Endodermal cell (in vitro differentiated cells): ENCODE measurements around the gene MAPK1. TPM values are rescaled to one million over a fixed set of nuclear protein-coding genes. Genes with fewer than 3 reads are reported as not detected.

Experiments used
- DNase-seq: peaks from one replicate; pipeline ENCODE4 v3.0.0-alpha.2; 2017
- H3K27ac ChIP-seq: 2 replicates; pipeline ENCODE4 v1.5.1; 2013; ENCODE audit warnings: mild to moderate bottlenecking, low read depth, low read length, moderate library complexity
- H3K27me3 ChIP-seq: 2 replicates; pipeline ENCODE4 v1.6.1; 2013; ENCODE audit warnings: mild to moderate bottlenecking, low read length, moderate library complexity; ENCODE audit not compliant: insufficient read depth, control insufficient read depth, poor library complexity, severe bottlenecking
- H3K36me3 ChIP-seq: 2 replicates; pipeline ENCODE4 v1.7.0; 2013; ENCODE audit warnings: mild to moderate bottlenecking, low read length, moderate library complexity; ENCODE audit not compliant: control insufficient read depth, insufficient read depth
- H3K4me1 ChIP-seq: one replicate; pipeline ENCODE4 v1.7.0; 2013; ENCODE audit warnings: low read length; ENCODE audit not compliant: control insufficient read depth, insufficient read depth
- H3K4me3 ChIP-seq: 2 replicates; pipeline ENCODE4 v1.5.1; 2013; ENCODE audit warnings: mild to moderate bottlenecking, low read length, moderate library complexity
- H3K9ac ChIP-seq: 2 replicates; pipeline ENCODE4 v1.6.1; 2013; ENCODE audit warnings: mild to moderate bottlenecking, low read length, moderate library complexity; ENCODE audit not compliant: poor library complexity, severe bottlenecking; ENCODE audit errors: extremely low read depth
- H3K9me3 ChIP-seq: 2 replicates; pipeline ENCODE4 v1.6.1; 2013; ENCODE audit warnings: mild to moderate bottlenecking, low read length, moderate library complexity; ENCODE audit not compliant: control insufficient read depth
- H3K27ac Mint-ChIP-seq: 2 replicates; pipeline ENCODE4 v1.8.0; 2020; ENCODE audit warnings: mixed read lengths
- H3K27me3 Mint-ChIP-seq: 2 replicates; pipeline ENCODE4 v1.8.0; 2021; ENCODE audit warnings: mild to moderate bottlenecking, mixed read lengths; ENCODE audit not compliant: insufficient read depth
- H3K36me3 Mint-ChIP-seq: 2 replicates; pipeline ENCODE4 v1.8.0; 2020; ENCODE audit warnings: low read depth, mixed read lengths
- H3K4me1 Mint-ChIP-seq: 2 replicates; pipeline ENCODE4 v1.8.0; 2020; ENCODE audit warnings: mixed read lengths
- H3K4me3 Mint-ChIP-seq: 2 replicates; pipeline ENCODE4 v1.8.0; 2020; ENCODE audit warnings: mild to moderate bottlenecking, moderate library complexity, mixed read lengths
- H3K9me3 Mint-ChIP-seq: 2 replicates; pipeline ENCODE4 v1.8.0; 2020; ENCODE audit warnings: mild to moderate bottlenecking, mixed read lengths
- WGBS, 2 experiments: methylation state at CpG; one replicate each; pipeline versions ENCODE4 v1.1.5 to v1.1.7; 2013; ENCODE audit warnings: missing lambda C conversion rate in 2 of 2, mixed read lengths in 1 of 2; ENCODE audit not compliant: insufficient coverage in 1 of 2, insufficient read length in 1 of 2; 5-methylcytosine and 5-hydroxymethylcytosine counted together
- total RNA-seq, 2 donors: library from RNA; stranded (reverse); fragmentation: NEBNext Ultra II Directional in 1 of 2; extraction: Animal tissue kit (Norgen Biotek cat#: 25700) in 1 of 2; gene quantifications; 2 replicates in 1 of 2; 3 replicates in 1 of 2; pipeline ENCODE4 v1.2.1, GENCODE V29; 2021
- TF ChIP-seq, protein P1 (sequence below): fragments of 200-600 bp; sonication (generic); conservative IDR thresholded peaks from 2 replicates; pipeline ENCODE4 v1.5.0; 2021; ENCODE audit warnings: antibody characterized with exemption, mild to moderate bottlenecking

MAPK1 gene
- total RNA-seq, 2 donors from 2014 or later, result 76.8 to 78.6 TPM

DNA sequence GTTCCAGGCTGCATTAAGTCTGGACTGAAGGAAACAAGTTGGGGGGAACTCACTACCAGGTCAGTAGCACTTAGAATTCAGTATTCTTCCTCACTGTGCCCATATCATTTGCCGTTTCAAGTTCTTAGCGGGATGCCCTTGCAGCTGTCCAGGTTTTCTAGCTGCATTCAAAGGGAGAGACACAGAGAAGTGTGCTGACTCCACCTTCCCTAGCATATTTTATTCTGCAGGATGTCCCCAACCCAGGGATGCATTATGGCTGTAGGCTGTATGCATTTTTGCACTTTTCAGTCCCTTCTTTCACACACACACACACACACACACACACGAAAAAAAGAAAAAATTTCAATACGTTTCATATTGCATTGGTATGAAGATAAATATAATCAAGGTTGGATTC, 35.8 kb upstream of the MAPK1 start:
- H3K9me3 ChIP-seq, result no peaks in the 10 kb centered on the region
- no peak for DNase-seq
- no peaks in the 10 kb centered on the region for H3K9me3 Mint-ChIP-seq
- peaks cover 4% of the 10 kb centered on the region for H3K4me1 Mint-ChIP-seq
- H3K27me3 ChIP-seq, result no peaks in the 10 kb centered on the region
- 88 to 100% methylated on average over 2 to 4 of the region's 4 CpGs for WGBS, 2 experiments
- H3K36me3 ChIP-seq, result no peaks in the 10 kb centered on the region
- H3K27me3 Mint-ChIP-seq, result peaks cover 5% of the 10 kb centered on the region
- no peak overlapping the region for H3K9ac ChIP-seq
- no peak overlapping the region for H3K4me3 ChIP-seq
- no peaks in the 10 kb centered on the region for H3K4me1 ChIP-seq
- H3K4me3 Mint-ChIP-seq, result no peak overlapping the region
- no peaks in the 10 kb centered on the region for H3K36me3 Mint-ChIP-seq
- no peak overlapping the region for H3K27ac Mint-ChIP-seq
- TF ChIP-seq, protein P1, sequence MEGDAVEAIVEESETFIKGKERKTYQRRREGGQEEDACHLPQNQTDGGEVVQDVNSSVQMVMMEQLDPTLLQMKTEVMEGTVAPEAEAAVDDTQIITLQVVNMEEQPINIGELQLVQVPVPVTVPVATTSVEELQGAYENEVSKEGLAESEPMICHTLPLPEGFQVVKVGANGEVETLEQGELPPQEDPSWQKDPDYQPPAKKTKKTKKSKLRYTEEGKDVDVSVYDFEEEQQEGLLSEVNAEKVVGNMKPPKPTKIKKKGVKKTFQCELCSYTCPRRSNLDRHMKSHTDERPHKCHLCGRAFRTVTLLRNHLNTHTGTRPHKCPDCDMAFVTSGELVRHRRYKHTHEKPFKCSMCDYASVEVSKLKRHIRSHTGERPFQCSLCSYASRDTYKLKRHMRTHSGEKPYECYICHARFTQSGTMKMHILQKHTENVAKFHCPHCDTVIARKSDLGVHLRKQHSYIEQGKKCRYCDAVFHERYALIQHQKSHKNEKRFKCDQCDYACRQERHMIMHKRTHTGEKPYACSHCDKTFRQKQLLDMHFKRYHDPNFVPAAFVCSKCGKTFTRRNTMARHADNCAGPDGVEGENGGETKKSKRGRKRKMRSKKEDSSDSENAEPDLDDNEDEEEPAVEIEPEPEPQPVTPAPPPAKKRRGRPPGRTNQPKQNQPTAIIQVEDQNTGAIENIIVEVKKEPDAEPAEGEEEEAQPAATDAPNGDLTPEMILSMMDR, result no peak
- no peak overlapping the region for H3K27ac ChIP-seq

DNA sequence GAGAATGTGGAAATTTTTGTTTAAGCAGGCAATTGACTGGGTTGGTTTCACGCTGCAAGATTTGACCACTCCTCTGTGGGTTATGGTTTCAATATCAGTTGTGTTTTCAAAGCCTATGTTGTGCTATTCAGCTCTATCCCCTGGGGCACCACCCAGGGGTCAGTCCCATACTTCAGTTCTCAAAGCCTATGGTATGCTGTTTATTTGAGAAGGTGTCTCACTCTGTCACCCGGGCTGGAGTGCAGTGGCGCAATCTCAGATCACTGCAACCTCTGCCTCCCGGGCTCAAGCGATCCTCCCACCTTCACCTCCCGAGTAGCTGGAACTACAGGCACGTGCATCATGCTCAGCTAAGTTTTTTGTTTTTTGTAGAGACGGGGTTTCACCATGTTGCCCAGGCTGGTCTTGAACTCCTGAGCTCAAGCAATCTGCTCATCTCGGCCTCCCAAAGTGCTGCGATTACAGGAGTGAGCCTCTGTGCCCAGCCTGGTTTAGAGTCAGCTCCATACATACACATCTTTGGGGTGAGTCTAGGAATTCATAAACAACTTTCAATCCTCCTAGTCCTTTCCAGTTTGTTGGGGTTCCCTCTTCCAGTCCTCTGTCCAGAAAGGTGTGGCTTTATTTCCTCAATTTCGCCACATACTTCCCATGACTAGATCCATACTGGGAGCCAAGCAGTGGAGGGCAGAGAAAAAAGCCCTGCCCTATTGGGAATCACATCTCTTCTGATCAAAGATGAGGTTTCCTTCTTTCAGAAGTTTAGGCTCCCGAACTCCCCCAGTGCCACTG, 35.0 kb upstream of the MAPK1 start:
- no peaks in the 10 kb centered on the region for H3K9me3 ChIP-seq
- no peak overlapping the region for H3K4me3 ChIP-seq
- 91 to 94% methylated on average over 11 to 12 of the region's 12 CpGs for WGBS, 2 experiments
- H3K4me1 Mint-ChIP-seq, result peaks cover 4% of the 10 kb centered on the region
- H3K27me3 ChIP-seq, result no peaks in the 10 kb centered on the region
- no peaks in the 10 kb centered on the region for H3K36me3 ChIP-seq
- H3K9ac ChIP-seq, result no peak overlapping the region
- no peak overlapping the region for H3K27ac Mint-ChIP-seq
- H3K4me3 Mint-ChIP-seq, result no peak overlapping the region
- H3K4me1 ChIP-seq, result no peaks in the 10 kb centered on the region
- H3K36me3 Mint-ChIP-seq, result no peaks in the 10 kb centered on the region
- no peaks in the 10 kb centered on the region for H3K9me3 Mint-ChIP-seq
- TF ChIP-seq, protein P1, result no peak
- peaks cover 5% of the 10 kb centered on the region for H3K27me3 Mint-ChIP-seq
- no peak for DNase-seq
- H3K27ac ChIP-seq, result no peak overlapping the region

DNA sequence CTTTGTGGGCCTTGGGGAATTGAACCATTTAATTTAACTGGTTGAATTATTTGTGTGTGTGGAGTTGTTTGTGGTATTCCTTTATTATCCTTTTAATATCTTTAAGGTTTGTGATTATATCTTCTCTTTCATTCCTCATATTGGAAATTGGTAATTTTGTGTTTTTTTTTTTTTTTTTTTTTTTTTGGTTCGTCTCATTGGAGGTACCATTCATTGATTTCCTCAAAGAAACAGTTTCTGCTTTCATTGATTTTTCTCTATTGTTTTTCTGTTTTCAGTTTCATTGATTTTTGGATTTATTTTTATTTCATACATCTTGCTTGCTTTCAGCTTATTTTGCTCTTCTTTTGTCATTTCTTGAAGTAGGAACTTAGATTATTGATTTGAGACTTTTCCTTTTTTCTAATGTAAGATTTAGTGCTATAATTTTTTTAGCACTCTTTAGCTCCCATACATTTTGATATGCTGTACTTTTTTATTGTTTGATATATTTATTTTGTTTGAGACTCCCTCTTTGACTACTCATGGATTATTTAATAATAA, 31.0 kb upstream of the MAPK1 start:
- no peaks in the 10 kb centered on the region for H3K9me3 ChIP-seq
- H3K27me3 Mint-ChIP-seq, result peaks cover 5% of the 10 kb centered on the region
- no peak overlapping the region for H3K27ac Mint-ChIP-seq
- H3K4me3 Mint-ChIP-seq, result no peak overlapping the region
- H3K27ac ChIP-seq, result no peak overlapping the region
- TF ChIP-seq, protein P1, result no peak
- H3K9me3 Mint-ChIP-seq, result no peaks in the 10 kb centered on the region
- no peaks in the 10 kb centered on the region for H3K36me3 Mint-ChIP-seq
- WGBS, 2 experiments, result no CpG with 5 or more reads among the region's 1 CpG
- no peaks in the 10 kb centered on the region for H3K36me3 ChIP-seq
- H3K4me1 ChIP-seq, result no peaks in the 10 kb centered on the region
- no peak overlapping the region for H3K4me3 ChIP-seq
- H3K4me1 Mint-ChIP-seq, result no peaks in the 10 kb centered on the region
- no peak overlapping the region for H3K9ac ChIP-seq
- H3K27me3 ChIP-seq, result no peaks in the 10 kb centered on the region
- DNase-seq, result no peak
